ENCODE data around the gene C16orf78.
A peak's percentile ranks its signal among the peaks of the same experiment; 100 is the strongest.

C16orf78 gene

GRCh38 chr16:49345829-49346228, 27.8 kb upstream of the C16orf78 start:
- no peak overlapping the region for H3K4me3 ChIP-seq (ENCODE audit: low read depth, low read length)
- DNase-seq (ENCODE audit: low read depth): peak; percentile 38
- TF ChIP-seq POLR2A (IDR thresholded peaks at IDR 0.05; ENCODE audit: extremely low read depth, insufficient read length): no peak
- no peak for TF ChIP-seq MYC (IDR thresholded peaks at IDR 0.05; ENCODE audit: low read depth, low read length)
- TF ChIP-seq MAX (IDR thresholded peaks at IDR 0.05; ENCODE audit: low read depth, low read length): no peak
- TF ChIP-seq CTCF (IDR thresholded peaks at IDR 0.05; ENCODE audit: low read depth, low read length): no peak

DNA sequence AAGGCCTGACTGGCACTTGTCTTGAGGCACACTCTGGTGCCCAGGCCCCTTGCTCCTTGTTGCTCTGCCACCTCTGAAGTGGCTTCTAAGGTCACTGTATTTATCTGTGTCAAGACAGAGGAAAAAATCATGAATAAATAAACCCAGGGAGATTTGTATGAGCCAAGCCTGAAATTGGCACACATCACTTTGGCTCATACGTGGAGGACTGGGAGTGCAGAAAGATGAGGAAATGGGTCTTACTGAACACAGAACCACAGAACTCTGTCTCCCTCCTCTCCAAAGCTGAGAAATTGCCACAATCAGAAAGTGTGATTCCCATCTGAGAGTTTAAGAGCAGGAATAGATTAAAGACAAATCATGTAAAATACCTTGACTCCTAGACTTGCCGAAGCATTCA, 27.1 kb upstream of the C16orf78 start:
- DNase-seq (ENCODE audit: low read depth): no peak
- TF ChIP-seq POLR2A (IDR thresholded peaks at IDR 0.05; ENCODE audit: extremely low read depth, insufficient read length) (no peak), MAX (IDR thresholded peaks at IDR 0.05; ENCODE audit: low read depth, low read length) (no peak), MYC (IDR thresholded peaks at IDR 0.05; ENCODE audit: low read depth, low read length) (no peak), CTCF (IDR thresholded peaks at IDR 0.05; ENCODE audit: low read depth, low read length) (no peak)
- no peak overlapping the region for H3K4me3 ChIP-seq (ENCODE audit: low read depth, low read length)

- TF ChIP-seq MAX (IDR thresholded peaks at IDR 0.05; ENCODE audit: low read depth, low read length): no peak
- TF ChIP-seq CTCF (IDR thresholded peaks at IDR 0.05; ENCODE audit: low read depth, low read length): no peak
- TF ChIP-seq POLR2A (IDR thresholded peaks at IDR 0.05; ENCODE audit: extremely low read depth, insufficient read length): no peak
- TF ChIP-seq MYC (IDR thresholded peaks at IDR 0.05; ENCODE audit: low read depth, low read length): no peak
- H3K4me3 ChIP-seq (ENCODE audit: low read depth, low read length): no peak overlapping the region
- no peak for DNase-seq (ENCODE audit: low read depth)
These were observed 26.1 kb upstream of the C16orf78 start for GRCh38 chr16:49347476-49347875.

- H3K4me3 ChIP-seq (ENCODE audit: low read depth, low read length): no peak overlapping the region
- DNase-seq (ENCODE audit: low read depth): peak; percentile 20
- TF ChIP-seq MAX (IDR thresholded peaks at IDR 0.05; ENCODE audit: low read depth, low read length): no peak
- no peak for TF ChIP-seq POLR2A (IDR thresholded peaks at IDR 0.05; ENCODE audit: extremely low read depth, insufficient read length)
- no peak for TF ChIP-seq MYC (IDR thresholded peaks at IDR 0.05; ENCODE audit: low read depth, low read length)
- peak; percentile 18 for TF ChIP-seq CTCF (IDR thresholded peaks at IDR 0.05; ENCODE audit: low read depth, low read length)
These were observed 25.0 kb upstream of the C16orf78 start for GRCh38 chr16:49348408-49349176.

GRCh38 chr16:49349446-49350168, 24.0 kb upstream of the C16orf78 start:
- H3K4me3 ChIP-seq (ENCODE audit: low read depth, low read length): no peak overlapping the region
- DNase-seq (ENCODE audit: low read depth): no peak
- TF ChIP-seq CTCF (IDR thresholded peaks at IDR 0.05; ENCODE audit: low read depth, low read length) (no peak), MAX (IDR thresholded peaks at IDR 0.05; ENCODE audit: low read depth, low read length) (no peak), POLR2A (IDR thresholded peaks at IDR 0.05; ENCODE audit: extremely low read depth, insufficient read length) (no peak), MYC (IDR thresholded peaks at IDR 0.05; ENCODE audit: low read depth, low read length) (no peak)
